HCT116 (cell line): ENCODE results near the gene CCDC57. TPM values are rescaled to one million over a fixed set of nuclear protein-coding genes. Genes with fewer than 3 reads are reported as not detected.
"Not testable (repeated sequence)": the region's sequence is repeated elsewhere in the genome, so short reads cannot be mapped to it uniquely, and the experiment has no call there.

Experiments
- ATAC-seq: fragments of 200-7000 bp; cut with Tn5 transposase; 2 replicates; pipeline ENCODE4 v1.9.1; 2020; ENCODE audit warnings: mild to moderate bottlenecking, moderate library complexity
- BruUV-seq: library from RNA; stranded (reverse); fragments of 400-500 nt; replicated peaks from 2 replicates; lab custom pipeline; 2021; lab: Mats Ljungman, UMichigan
- CTCF ChIA-PET: fragments of 300-600 bp; sonication (Branson Sonifier 250); formaldehyde crosslinking; loops from one replicate; lab custom pipeline; 2021; ENCODE audit warnings: antibody characterized with exemption; lab: Charles Lee
- POLR2A ChIA-PET: fragments of 300-600, 350-600 bp; sonication (Branson Sonifier 250); formaldehyde crosslinking; loops from one replicate; lab custom pipeline; 2021; ENCODE audit warnings: antibody characterized with exemption; lab: Charles Lee
- RAD21 ChIA-PET, 2 experiments: fragments of 300-600 bp; sonication (Branson Sonifier 250); formaldehyde crosslinking; loops; one replicate each; lab custom pipeline; 2023; ENCODE audit warnings: low total read pairs in 2 of 2; ENCODE audit not compliant: uncharacterized antibody in 2 of 2, unreplicated experiment in 2 of 2, low non-redundant PET in 1 of 2; lab: Charles Lee
- DNase-seq: peaks from one replicate; pipeline ENCODE4 v3.0.0-alpha.2; 2010; ENCODE audit warnings: low read depth, low spot score
- H2AFZ ChIP-seq: fragments of 200-600 bp; shearing (Covaris generic), sonication (generic); 2 replicates; pipeline ENCODE4 v1.6.1; 2017; ENCODE audit warnings: low read depth, mixed run types, mixed read lengths, antibody characterized with exemption, low read length; ENCODE audit not compliant: poor library complexity, severe bottlenecking
- H3K27ac ChIP-seq: 2 replicates; pipeline ENCODE4 v1.5.1; 2012; ENCODE audit warnings: low read depth, low read length
- H3K27me3 ChIP-seq: fragments of 200-600 bp; sonication (generic); 2 replicates; pipeline ENCODE4 v1.6.1; 2016; ENCODE audit warnings: mixed run types, low read length, mixed read lengths; ENCODE audit not compliant: insufficient read depth
- H3K36me3 ChIP-seq, 2 experiments: fragments of 200-500 bp in 1 of 2; fragments of 200-600 bp in 1 of 2; sonication (Bioruptor generic) in 1 of 2; sonication (generic) in 1 of 2; 2 replicates each; pipeline versions ENCODE4 v1.5.1 to v1.6.1; 2014 to 2016; ENCODE audit warnings: low read length in 2 of 2, inconsistent platforms in 1 of 2, mixed read lengths in 1 of 2, mixed run types in 1 of 2; ENCODE audit not compliant: insufficient read depth in 2 of 2, control insufficient read depth in 1 of 2
- H3K4me1 ChIP-seq, 2 experiments: fragments of 200-600 bp in 1 of 2; sonication (generic) in 1 of 2; 2 replicates each; pipeline versions ENCODE4 v1.5.1 to v1.6.1; 2012 to 2017; ENCODE audit warnings: low read length in 2 of 2, inconsistent platforms in 1 of 2, mild to moderate bottlenecking in 1 of 2, mixed read lengths in 1 of 2, mixed run types in 1 of 2, moderate library complexity in 1 of 2; ENCODE audit not compliant: insufficient read depth in 2 of 2, control insufficient read depth in 1 of 2
- H3K4me2 ChIP-seq: fragments of 200-600 bp; sonication (generic); 2 replicates; pipeline ENCODE4 v1.6.1; 2017; ENCODE audit warnings: mixed run types, low read length, mixed read lengths
- H3K4me3 ChIP-seq, 2 experiments: fragments of 200-600 bp in 1 of 2; sonication (generic) in 1 of 2; replicated peaks in 1 of 2; 2 replicates each; pipeline ENCODE4 v1.5.1; 2011 to 2016; ENCODE audit warnings: low read length in 2 of 2, control low read depth in 1 of 2, low read depth in 1 of 2, mild to moderate bottlenecking in 1 of 2, mixed read lengths in 1 of 2, mixed run types in 1 of 2
- H3K79me2 ChIP-seq: fragments of 200-600 bp; sonication (generic); 2 replicates; pipeline ENCODE4 v1.6.1; 2017; ENCODE audit warnings: mild to moderate bottlenecking, mixed run types, low read length, moderate library complexity, mixed read lengths; ENCODE audit not compliant: insufficient read depth
- H3K9ac ChIP-seq: fragments of 200-600 bp; sonication (generic); 2 replicates; pipeline ENCODE4 v1.6.1; 2016; ENCODE audit warnings: low read length, mixed read lengths
- H3K9me2 ChIP-seq: fragments of 200-600 bp; sonication (generic), shearing (Covaris generic); 2 replicates; pipeline ENCODE4 v1.6.1; 2017; ENCODE audit warnings: mixed run types, mild to moderate bottlenecking, moderate library complexity; ENCODE audit not compliant: insufficient read depth
- H3K9me3 ChIP-seq, 2 experiments: fragments of 200-500 bp in 1 of 2; fragments of 200-600 bp in 1 of 2; sonication (Bioruptor generic) in 1 of 2; sonication (generic) in 1 of 2; 2 replicates each; pipeline ENCODE4 v1.6.1; 2014 to 2017; ENCODE audit warnings: low read length in 2 of 2, mixed read lengths in 2 of 2, inconsistent platforms in 1 of 2, low read depth in 1 of 2, mild to moderate bottlenecking in 1 of 2, mixed run types in 1 of 2, moderate library complexity in 1 of 2; ENCODE audit not compliant: control insufficient read depth in 1 of 2, insufficient read depth in 1 of 2
- H4K20me1 ChIP-seq: fragments of 200-600 bp; sonication (generic), shearing (Covaris generic); 2 replicates; pipeline ENCODE4 v1.6.1; 2017; ENCODE audit warnings: mixed run types, mild to moderate bottlenecking, moderate library complexity; ENCODE audit not compliant: insufficient read depth
- CBX3 ChIP-seq: IDR thresholded peaks from 2 replicates; pipeline ENCODE4 v1.6.1; 2012; ENCODE audit warnings: low read depth
- CEBPB ChIP-seq: IDR thresholded peaks from 2 replicates; pipeline ENCODE4 v1.6.1; 2012; ENCODE audit warnings: low read depth
- ELF1 ChIP-seq: IDR thresholded peaks from 2 replicates; pipeline ENCODE4 v1.6.1; 2012; ENCODE audit warnings: low read depth, borderline replicate concordance
- JUND ChIP-seq: IDR thresholded peaks from 2 replicates; pipeline ENCODE4 v1.6.1; 2012
- RAD21 ChIP-seq: IDR thresholded peaks from 2 replicates; pipeline ENCODE4 v1.6.1; 2012; ENCODE audit warnings: low read depth, mild to moderate bottlenecking
- SIN3A ChIP-seq: IDR thresholded peaks from 2 replicates; pipeline ENCODE4 v1.6.1; 2012; ENCODE audit warnings: low read depth
- SP1 ChIP-seq: IDR thresholded peaks from 2 replicates; pipeline ENCODE4 v1.6.1; 2012; ENCODE audit warnings: low read depth
- TCF7L2 ChIP-seq: IDR thresholded peaks from 2 replicates; pipeline ENCODE4 v1.7.0; 2011; ENCODE audit warnings: borderline replicate concordance, inconsistent platforms; ENCODE audit not compliant: insufficient read depth, insufficient read length; ENCODE audit errors: extremely low read depth
- YY1 ChIP-seq: IDR thresholded peaks from 2 replicates; pipeline ENCODE4 v1.6.1; 2011; ENCODE audit warnings: low read length, low read depth, moderate library complexity, mild to moderate bottlenecking; ENCODE audit not compliant: insufficient replicate concordance; ENCODE audit errors: extremely low read depth
- ZFX ChIP-seq: fragments of 450-650 bp; IDR thresholded peaks from 2 replicates; pipeline ENCODE4 v1.6.1; 2017
- intact Hi-C: fragments of 100-400 bp; cut with micrococcal nuclease; formaldehyde crosslinking; loops from 2 replicates; pipeline ENCODE4 v1.10.0; 2022
- total RNA-seq: library from RNA; stranded (reverse); gene quantifications from one replicate; pipeline ENCODE4 v1.2.1, GENCODE V29; 2021; ENCODE audit not compliant: unreplicated experiment
- TF ChIP-seq, protein P1 (sequence below), 3 experiments: fragments of 200-600 bp in 1 of 3; sonication (generic) in 1 of 3; IDR thresholded peaks in 2 of 3; conservative IDR thresholded peaks in 1 of 3; 2 replicates each; pipeline ENCODE4 v1.5.1; 2012 to 2017; ENCODE audit warnings: low read depth in 2 of 3, low read length in 2 of 3, antibody characterized with exemption in 1 of 3, borderline replicate concordance in 1 of 3, control low read depth in 1 of 3, mild to moderate bottlenecking in 1 of 3, mixed read lengths in 1 of 3, mixed run types in 1 of 3, moderate library complexity in 1 of 3; ENCODE audit not compliant: insufficient read depth in 1 of 3
- TF ChIP-seq, protein P2 (sequence below): IDR thresholded peaks from 2 replicates; pipeline ENCODE4 v1.6.1; 2012; ENCODE audit warnings: low read depth

The CCDC57 gene
- total RNA-seq, 1 experiment from 2014 or later, result 143 TPM

GRCh38 chr17:82193520-82194220 lies 19.0 kb downstream of the CCDC57 start:
- Histone ChIP-seq H3K36me3 (peaks cover 53 to 56% of the 10 kb centered on the region in 2 experiments; a peak in 3 of 4 replicates), H3K9me3 (no peaks in the 10 kb centered on the region), H3K9me2 (no peaks in the 10 kb centered on the region), H3K9ac (no peak overlapping the region), H3K27ac (no peak overlapping the region), H4K20me1 (no peaks in the 10 kb centered on the region), H3K79me2 (no peaks in the 10 kb centered on the region), H3K27me3 (no peaks in the 10 kb centered on the region), H2AFZ (no peak overlapping the region), H3K4me2 (no peak overlapping the region), H3K4me3 (no peak overlapping the region), H3K4me1 (no peaks in the 10 kb centered on the region)
- BruUV-seq, result no TSS peak
- intact Hi-C loops, result no loop called here
- RAD21 ChIA-PET, result no interaction called here
- POLR2A ChIA-PET, result no interaction called here
- CTCF ChIA-PET, result no interaction called here
- DNase-seq (no peak), ATAC-seq (no peak)
- TF ChIP-seq, protein P1, sequence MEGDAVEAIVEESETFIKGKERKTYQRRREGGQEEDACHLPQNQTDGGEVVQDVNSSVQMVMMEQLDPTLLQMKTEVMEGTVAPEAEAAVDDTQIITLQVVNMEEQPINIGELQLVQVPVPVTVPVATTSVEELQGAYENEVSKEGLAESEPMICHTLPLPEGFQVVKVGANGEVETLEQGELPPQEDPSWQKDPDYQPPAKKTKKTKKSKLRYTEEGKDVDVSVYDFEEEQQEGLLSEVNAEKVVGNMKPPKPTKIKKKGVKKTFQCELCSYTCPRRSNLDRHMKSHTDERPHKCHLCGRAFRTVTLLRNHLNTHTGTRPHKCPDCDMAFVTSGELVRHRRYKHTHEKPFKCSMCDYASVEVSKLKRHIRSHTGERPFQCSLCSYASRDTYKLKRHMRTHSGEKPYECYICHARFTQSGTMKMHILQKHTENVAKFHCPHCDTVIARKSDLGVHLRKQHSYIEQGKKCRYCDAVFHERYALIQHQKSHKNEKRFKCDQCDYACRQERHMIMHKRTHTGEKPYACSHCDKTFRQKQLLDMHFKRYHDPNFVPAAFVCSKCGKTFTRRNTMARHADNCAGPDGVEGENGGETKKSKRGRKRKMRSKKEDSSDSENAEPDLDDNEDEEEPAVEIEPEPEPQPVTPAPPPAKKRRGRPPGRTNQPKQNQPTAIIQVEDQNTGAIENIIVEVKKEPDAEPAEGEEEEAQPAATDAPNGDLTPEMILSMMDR (IDR thresholded peaks at IDR 0.05 in 2 of 3, conservative IDR thresholded peaks at IDR 0.05 in 1 of 3; ENCODE audit: borderline replicate concordance in 1 of 3, insufficient read depth in 1 of 3, low read depth in 2 of 3, low read length in 2 of 3), result no peak
- TF ChIP-seq JUND (no peak), ZFX (no peak), SP1 (no peak), RAD21 (no peak), TCF7L2 (no peak), YY1 (no peak), CBX3 (no peak), SIN3A (no peak), ELF1 (no peak), CEBPB (no peak)
- TF ChIP-seq, protein P2, sequence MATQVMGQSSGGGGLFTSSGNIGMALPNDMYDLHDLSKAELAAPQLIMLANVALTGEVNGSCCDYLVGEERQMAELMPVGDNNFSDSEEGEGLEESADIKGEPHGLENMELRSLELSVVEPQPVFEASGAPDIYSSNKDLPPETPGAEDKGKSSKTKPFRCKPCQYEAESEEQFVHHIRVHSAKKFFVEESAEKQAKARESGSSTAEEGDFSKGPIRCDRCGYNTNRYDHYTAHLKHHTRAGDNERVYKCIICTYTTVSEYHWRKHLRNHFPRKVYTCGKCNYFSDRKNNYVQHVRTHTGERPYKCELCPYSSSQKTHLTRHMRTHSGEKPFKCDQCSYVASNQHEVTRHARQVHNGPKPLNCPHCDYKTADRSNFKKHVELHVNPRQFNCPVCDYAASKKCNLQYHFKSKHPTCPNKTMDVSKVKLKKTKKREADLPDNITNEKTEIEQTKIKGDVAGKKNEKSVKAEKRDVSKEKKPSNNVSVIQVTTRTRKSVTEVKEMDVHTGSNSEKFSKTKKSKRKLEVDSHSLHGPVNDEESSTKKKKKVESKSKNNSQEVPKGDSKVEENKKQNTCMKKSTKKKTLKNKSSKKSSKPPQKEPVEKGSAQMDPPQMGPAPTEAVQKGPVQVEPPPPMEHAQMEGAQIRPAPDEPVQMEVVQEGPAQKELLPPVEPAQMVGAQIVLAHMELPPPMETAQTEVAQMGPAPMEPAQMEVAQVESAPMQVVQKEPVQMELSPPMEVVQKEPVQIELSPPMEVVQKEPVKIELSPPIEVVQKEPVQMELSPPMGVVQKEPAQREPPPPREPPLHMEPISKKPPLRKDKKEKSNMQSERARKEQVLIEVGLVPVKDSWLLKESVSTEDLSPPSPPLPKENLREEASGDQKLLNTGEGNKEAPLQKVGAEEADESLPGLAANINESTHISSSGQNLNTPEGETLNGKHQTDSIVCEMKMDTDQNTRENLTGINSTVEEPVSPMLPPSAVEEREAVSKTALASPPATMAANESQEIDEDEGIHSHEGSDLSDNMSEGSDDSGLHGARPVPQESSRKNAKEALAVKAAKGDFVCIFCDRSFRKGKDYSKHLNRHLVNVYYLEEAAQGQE, result no peak
- TF ChIP-seq, all 23 proteins: peak for 0

GRCh38 chr17:82193050-82193449 lies 19.6 kb downstream of the CCDC57 start:
- RAD21 ChIA-PET, H3K9me2 ChIP-seq, H3K9me3 ChIP-seq, H4K20me1 ChIP-seq, POLR2A ChIA-PET, intact Hi-C loops, H3K4me2 ChIP-seq, H3K4me1 ChIP-seq, H3K27me3 ChIP-seq, H3K9ac ChIP-seq, H3K27ac ChIP-seq, DNase-seq, H3K79me2 ChIP-seq, H3K4me3 ChIP-seq, CTCF ChIA-PET, ATAC-seq, BruUV-seq, H2AFZ ChIP-seq: not testable (repeated sequence)
- peaks cover 50 to 52% of the 10 kb centered on the region in 2 experiments; a peak in 3 of 4 replicates for H3K36me3 ChIP-seq
